Neural progenitor cell (in vitro differentiated cells): ENCODE results near the gene BAX. TPM values are rescaled to one million over a fixed set of nuclear protein-coding genes. Genes with fewer than 3 reads are reported as not detected.

Experiments used
- DNase-seq: peaks from one replicate; pipeline ENCODE4 v3.0.0-alpha.2; 2016; ENCODE audit warnings: low spot score
- H2AFZ ChIP-seq: fragments of 200-600 bp; sonication (generic); replicated peaks from 2 replicates; pipeline ENCODE4 v1.6.1; 2016; ENCODE audit warnings: antibody characterized with exemption
- H3F3A ChIP-seq: fragments of 200-600 bp; sonication (generic); 2 replicates; pipeline ENCODE4 v1.6.1; 2016; ENCODE audit warnings: antibody characterized with exemption, low read depth
- H3K27ac ChIP-seq: fragments of 200-600 bp; sonication (generic); 2 replicates; pipeline ENCODE4 v1.5.1; 2016; ENCODE audit warnings: mild to moderate bottlenecking
- H3K27me3 ChIP-seq: fragments of 200-600 bp; sonication (generic); 2 replicates; pipeline ENCODE4 v1.6.1; 2016; ENCODE audit warnings: mild to moderate bottlenecking, moderate library complexity
- H3K36me3 ChIP-seq: fragments of 200-600 bp; sonication (generic); 2 replicates; pipeline ENCODE4 v1.5.1; 2016
- H3K4me1 ChIP-seq: fragments of 200-600 bp; sonication (generic); 2 replicates; pipeline ENCODE4 v1.6.1; 2016; ENCODE audit warnings: mixed run types
- H3K4me2 ChIP-seq: fragments of 200-600 bp; sonication (generic); 2 replicates; pipeline ENCODE4 v1.6.1; 2016
- H3K4me3 ChIP-seq: fragments of 200-600 bp; sonication (generic); 2 replicates; pipeline ENCODE4 v1.5.1; 2016
- H3K79me2 ChIP-seq: fragments of 200-600 bp; sonication (generic); 2 replicates; pipeline ENCODE4 v1.6.1; 2016; ENCODE audit warnings: low read depth
- H3K9ac ChIP-seq: fragments of 200-600 bp; sonication (generic); 2 replicates; pipeline ENCODE4 v1.6.1; 2016
- H3K9me3 ChIP-seq: fragments of 200-600 bp; sonication (generic); 2 replicates; pipeline ENCODE4 v1.5.1; 2016; ENCODE audit warnings: low read depth
- H4K20me1 ChIP-seq: fragments of 200-600 bp; sonication (generic); 2 replicates; pipeline ENCODE4 v1.6.1; 2016; ENCODE audit warnings: low read depth
- H3K27ac Mint-ChIP-seq: 3 replicates; pipeline ENCODE4 v1.8.0; 2021; ENCODE audit warnings: mixed read lengths
- H3K27me3 Mint-ChIP-seq: 2 replicates; pipeline ENCODE4 v1.8.0; 2022; ENCODE audit warnings: low read depth, mild to moderate bottlenecking, inconsistent platforms, moderate library complexity, mixed read lengths; ENCODE audit not compliant: insufficient read depth
- H3K36me3 Mint-ChIP-seq: 3 replicates; pipeline ENCODE4 v1.8.0; 2021; ENCODE audit warnings: mixed read lengths
- H3K4me1 Mint-ChIP-seq: 3 replicates; pipeline ENCODE4 v1.8.0; 2021; ENCODE audit warnings: mixed read lengths
- H3K4me3 Mint-ChIP-seq: 3 replicates; pipeline ENCODE4 v1.8.0; 2021; ENCODE audit warnings: mild to moderate bottlenecking, moderate library complexity, mixed read lengths
- H3K9me3 Mint-ChIP-seq: 3 replicates; pipeline ENCODE4 v1.8.0; 2020; ENCODE audit warnings: mixed read lengths
- CTCF ChIP-seq: fragments of 200-600 bp; sonication (generic); IDR thresholded peaks from 2 replicates; pipeline ENCODE4 v1.5.1; 2017; ENCODE audit warnings: antibody characterized with exemption, mild to moderate bottlenecking
- EZH2 ChIP-seq: fragments of 200-600 bp; sonication (generic); IDR thresholded peaks from 2 replicates; pipeline ENCODE4 v1.6.1; 2017; ENCODE audit warnings: antibody characterized with exemption, mild to moderate bottlenecking, moderate library complexity
- EZH2phosphoT487 ChIP-seq: fragments of 200-600 bp; sonication (generic); IDR thresholded peaks from 2 replicates; pipeline ENCODE4 v1.6.1; 2017; ENCODE audit warnings: antibody characterized with exemption
- total RNA-seq: library from RNA; depleted of rRNA; stranded (reverse); fragments of >200 nt; gene quantifications from 2 replicates; pipeline ENCODE4 v1.2.3, GENCODE V29; 2015; ENCODE audit warnings: low replicate concordance

BAX gene
- total RNA-seq, 1 donor from 2014 or later = 35.8 TPM

- Mint-ChIP-seq H3K4me3 (no peak overlapping the region), H3K4me1 (no peaks in the 10 kb centered on the region), H3K27me3 (no peaks in the 10 kb centered on the region), H3K36me3 (peaks cover 16% of the 10 kb centered on the region), H3K9me3 (no peaks in the 10 kb centered on the region), H3K27ac (no peak overlapping the region)
- no peaks in the 10 kb centered on the region for H3K4me1 ChIP-seq
- no peaks in the 10 kb centered on the region for H3K79me2 ChIP-seq
- no peak overlapping the region for H3K27ac ChIP-seq
- no peaks in the 10 kb centered on the region for H3K9me3 ChIP-seq
- H4K20me1 ChIP-seq = no peaks in the 10 kb centered on the region
- H3K4me3 ChIP-seq = no peak overlapping the region
- no peak overlapping the region for H3K9ac ChIP-seq
- H3K4me2 ChIP-seq = no peak overlapping the region
- no peak overlapping the region for H2AFZ ChIP-seq
- no peaks in the 10 kb centered on the region for H3F3A ChIP-seq
- H3K36me3 ChIP-seq = no peaks in the 10 kb centered on the region
- DNase-seq = no peak
- no peak for TF ChIP-seq EZH2phosphoT487
- no peaks in the 10 kb centered on the region for H3K27me3 ChIP-seq
These were observed 33.7 kb upstream of the BAX start for GRCh38 chr19:48920949-48921348.

GRCh38 chr19:48921721-48922500 lies 32.8 kb upstream of the BAX start:
- Mint-ChIP-seq H3K4me3 (no peak overlapping the region), H3K9me3 (no peaks in the 10 kb centered on the region), H3K36me3 (peaks cover 15% of the 10 kb centered on the region), H3K4me1 (no peaks in the 10 kb centered on the region), H3K27ac (no peak overlapping the region), H3K27me3 (no peaks in the 10 kb centered on the region)
- H3K9ac ChIP-seq = no peak overlapping the region
- DNase-seq = no peak
- no peaks in the 10 kb centered on the region for H3K27me3 ChIP-seq
- no peak overlapping the region for H2AFZ ChIP-seq
- no peaks in the 10 kb centered on the region for H3K4me1 ChIP-seq
- no peaks in the 10 kb centered on the region for H3K36me3 ChIP-seq
- H3K79me2 ChIP-seq = no peaks in the 10 kb centered on the region
- no peaks in the 10 kb centered on the region for H3K9me3 ChIP-seq
- TF ChIP-seq CTCF = no peak
- no peak for TF ChIP-seq EZH2
- TF ChIP-seq EZH2phosphoT487 = no peak
- H3K4me2 ChIP-seq = no peak overlapping the region
- H3K4me3 ChIP-seq = no peak overlapping the region
- H4K20me1 ChIP-seq = no peaks in the 10 kb centered on the region
- no peaks in the 10 kb centered on the region for H3F3A ChIP-seq
- H3K27ac ChIP-seq = no peak overlapping the region

GRCh38 chr19:48922548-48923490 lies 31.9 kb upstream of the BAX start:
- Histone ChIP-seq H3K27me3 (no peaks in the 10 kb centered on the region), H3K9ac (no peak overlapping the region), H3K36me3 (no peaks in the 10 kb centered on the region), H2AFZ (no peak overlapping the region), H3K79me2 (no peaks in the 10 kb centered on the region), H3K4me1 (no peaks in the 10 kb centered on the region), H3K27ac (no peak overlapping the region), H3F3A (no peaks in the 10 kb centered on the region), H3K4me2 (no peak overlapping the region), H3K9me3 (no peaks in the 10 kb centered on the region), H4K20me1 (no peaks in the 10 kb centered on the region), H3K4me3 (no peak overlapping the region)
- no peaks in the 10 kb centered on the region for H3K9me3 Mint-ChIP-seq
- peaks cover 14% of the 10 kb centered on the region for H3K36me3 Mint-ChIP-seq
- H3K27ac Mint-ChIP-seq = peak overlapping the region; percentile 65
- no peak overlapping the region for H3K4me3 Mint-ChIP-seq
- H3K4me1 Mint-ChIP-seq = no peaks in the 10 kb centered on the region
- no peak for TF ChIP-seq EZH2
- TF ChIP-seq EZH2phosphoT487 = no peak
- TF ChIP-seq CTCF = no peak
- no peaks in the 10 kb centered on the region for H3K27me3 Mint-ChIP-seq
- DNase-seq = no peak
